K562 (cell line): ENCODE data around the gene MYPN. TPM values are rescaled to one million over a fixed set of nuclear protein-coding genes. Genes with fewer than 3 reads are reported as not detected.

Source experiments
- CBX5 ChIP-seq: IDR thresholded peaks from 2 replicates; pipeline ENCODE4 v1.6.1; 2014; ENCODE audit warnings: low read depth, borderline replicate concordance
- ELF4 ChIP-seq: fragments of 450-650 bp; formaldehyde crosslinking; IDR thresholded peaks from 2 replicates; pipeline ENCODE4 v1.4.0; 2022; ENCODE audit warnings: missing genetic modification characterization
- FOXJ2 ChIP-seq: fragments of 200-800 bp; sonication (Bioruptor generic); IDR thresholded peaks from 2 replicates; pipeline ENCODE4 v1.6.1; 2016; ENCODE audit warnings: missing genetic modification characterization, missing compliant biosample characterization
- KDM5B ChIP-seq: fragments of 200-600 bp; sonication (generic); IDR thresholded peaks from 2 replicates; pipeline ENCODE4 v1.6.1; 2012; ENCODE audit warnings: low read depth, mild to moderate bottlenecking, moderate library complexity, low read length, control low read depth, inconsistent platforms; ENCODE audit not compliant: insufficient replicate concordance
- NFRKB ChIP-seq: fragments of 450-650 bp; IDR thresholded peaks from 2 replicates; pipeline ENCODE4 v1.6.1; 2016; ENCODE audit warnings: low read depth
- PURB ChIP-seq: sonication (generic); formaldehyde crosslinking; IDR thresholded peaks from 2 replicates; pipeline ENCODE4 v1.9.0; 2021; ENCODE audit warnings: low read depth, mild to moderate bottlenecking, missing genetic modification reagents
- RBM22 ChIP-seq: fragments of 200-400 bp; formaldehyde crosslinking; IDR thresholded peaks from 2 replicates; pipeline ENCODE4 v1.6.1; 2018; ENCODE audit warnings: low read length, low read depth; ENCODE audit not compliant: poor library complexity, severe bottlenecking
- RBM39 ChIP-seq: fragments of 200-400 bp; formaldehyde crosslinking; optimal IDR thresholded peaks from 2 replicates; pipeline ENCODE3; 2018; ENCODE audit warnings: low read depth, low read length
- TARDBP ChIP-seq: fragments of 450-650 bp; IDR thresholded peaks from 2 replicates; pipeline ENCODE4 v1.6.1; 2016
- ZBTB7A ChIP-seq: IDR thresholded peaks from 2 replicates; pipeline ENCODE4 v1.6.1; 2011; ENCODE audit warnings: low read depth, mild to moderate bottlenecking, low read length, moderate library complexity, borderline replicate concordance; ENCODE audit not compliant: control insufficient read depth
- ZFPM2 ChIP-seq: fragments of 250-450 bp; sonication (Bioruptor Pico); IDR thresholded peaks from 2 replicates; pipeline ENCODE4 v1.5.1; 2022; ENCODE audit warnings: mild to moderate bottlenecking
- ZNF551 ChIP-seq: fragments of 250-450 bp; sonication (Bioruptor Pico); IDR thresholded peaks from 2 replicates; pipeline ENCODE4 v1.5.0; 2021; ENCODE audit warnings: mild to moderate bottlenecking, moderate library complexity
- ZNF696 ChIP-seq: fragments of 250-450 bp; sonication (Bioruptor Pico); conservative IDR thresholded peaks from 2 replicates; pipeline ENCODE4 v1.4.0; 2020; ENCODE audit warnings: mild to moderate bottlenecking, moderate library complexity
- ZNF717 ChIP-seq: fragments of 250-450 bp; sonication (Bioruptor Pico); IDR thresholded peaks from 2 replicates; pipeline ENCODE4 v1.5.0; 2021
- polyA plus RNA-seq, 8 experiments: library from polyadenylated mRNA; depleted of rRNA in 4 of 8; stranded (reverse) in 5 of 8; unstranded in 3 of 8; fragments of >200 nt; fragmentation: Nextera tagmentation in 2 of 8; fragmentation: Illumina TruSeq in 1 of 8; extraction: Ambion mirVana in 2 of 8; extraction: Trizol in 1 of 8; gene quantifications; 2 replicates each; pipeline versions ENCODE4 v1.2.1 to v1.2.3, GENCODE V29; 2011 to 2014; ENCODE audit warnings: inconsistent platforms in 1 of 8, missing spikeins in 1 of 8
- total RNA-seq, 7 experiments: library from RNA; depleted of rRNA in 6 of 7; stranded (reverse); fragments of >200 nt in 6 of 7; fragmentation: Illumina TruSeq in 2 of 7; extraction: Trizol in 2 of 7; gene quantifications; 2 replicates each; pipeline versions ENCODE4 v1.2.1 to v1.2.3, GENCODE V29; 2011 to 2021; ENCODE audit warnings: low replicate concordance in 1 of 7
- TF ChIP-seq, protein P1 (sequence below): fragments of 200-800 bp; sonication (Bioruptor generic); IDR thresholded peaks from 2 replicates; pipeline ENCODE4 v1.6.1; 2017; ENCODE audit warnings: missing genetic modification characterization, missing compliant biosample characterization
- TF ChIP-seq, protein P2 (sequence below), 2 experiments: fragments of 450-650 bp; IDR thresholded peaks; 2 replicates each; pipeline ENCODE4 v1.6.1; 2016; ENCODE audit warnings: mild to moderate bottlenecking in 2 of 2, borderline replicate concordance in 1 of 2, low read depth in 1 of 2, moderate library complexity in 1 of 2
- TF ChIP-seq, protein P3 (sequence below): fragments of 450-650 bp; IDR thresholded peaks from one replicate; pipeline ENCODE4 v1.6.1; 2018; ENCODE audit warnings: mild to moderate bottlenecking, moderate library complexity; ENCODE audit not compliant: partially characterized antibody

MYPN gene
- total and polyA plus RNA-seq, 9 of the 15 experiments (the other 6 are each of a cell fraction or from before 2014, with no cell fraction given), result not detected

DNA sequence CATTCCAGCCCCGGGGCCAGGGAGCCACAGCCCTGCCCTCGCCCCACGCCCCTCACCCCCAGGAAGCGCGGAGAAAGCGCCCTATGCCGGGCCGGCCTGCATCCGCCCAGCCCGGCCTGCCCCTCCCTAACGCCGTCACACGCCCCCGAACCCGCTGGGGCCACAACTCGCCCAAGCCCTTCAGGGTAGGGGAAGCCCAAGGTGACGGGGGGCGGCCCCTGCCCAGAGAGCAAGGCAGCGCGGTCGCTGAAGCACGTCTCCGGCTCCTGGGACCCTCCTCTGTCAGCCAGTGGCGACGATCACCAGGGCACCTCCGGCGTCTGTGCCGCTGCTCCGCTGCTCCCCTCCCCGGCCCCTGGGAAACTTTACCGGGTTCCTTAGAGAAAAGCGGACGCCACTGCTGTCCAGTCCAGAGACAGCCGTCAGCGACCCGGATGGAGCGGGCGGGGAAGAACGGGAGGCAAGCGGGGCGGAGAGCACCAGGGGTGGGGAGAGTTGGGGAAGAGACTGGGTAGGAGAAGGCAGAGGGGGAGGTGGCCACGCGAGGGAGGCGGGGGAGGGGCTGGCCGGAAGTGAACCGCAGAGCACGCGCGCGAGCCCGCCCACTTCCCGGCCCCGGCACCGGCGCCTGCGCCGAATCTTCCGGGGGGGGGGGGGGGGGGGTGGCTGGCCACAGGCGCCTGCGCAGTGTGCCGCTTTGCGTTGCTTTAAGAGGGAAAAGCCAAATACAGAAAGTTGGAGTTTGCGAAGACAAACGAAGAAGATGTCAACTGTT, 34.3 kb upstream of the MYPN start, which contains the start of gene HERC4 (continued):
- TF ChIP-seq KDM5B, result peak; percentile 76
- TF ChIP-seq FOXJ2 (tag), result no peak
- TF ChIP-seq CBX5, result 0 out of 2 replicates have a peak, but pooled peaks have one; percentile 4
- TF ChIP-seq, protein P1, sequence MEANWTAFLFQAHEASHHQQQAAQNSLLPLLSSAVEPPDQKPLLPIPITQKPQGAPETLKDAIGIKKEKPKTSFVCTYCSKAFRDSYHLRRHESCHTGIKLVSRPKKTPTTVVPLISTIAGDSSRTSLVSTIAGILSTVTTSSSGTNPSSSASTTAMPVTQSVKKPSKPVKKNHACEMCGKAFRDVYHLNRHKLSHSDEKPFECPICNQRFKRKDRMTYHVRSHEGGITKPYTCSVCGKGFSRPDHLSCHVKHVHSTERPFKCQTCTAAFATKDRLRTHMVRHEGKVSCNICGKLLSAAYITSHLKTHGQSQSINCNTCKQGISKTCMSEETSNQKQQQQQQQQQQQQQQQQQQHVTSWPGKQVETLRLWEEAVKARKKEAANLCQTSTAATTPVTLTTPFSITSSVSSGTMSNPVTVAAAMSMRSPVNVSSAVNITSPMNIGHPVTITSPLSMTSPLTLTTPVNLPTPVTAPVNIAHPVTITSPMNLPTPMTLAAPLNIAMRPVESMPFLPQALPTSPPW (CRISPR knock-in tag), result peak; percentile 99
- TF ChIP-seq ZNF551 (CRISPR knock-in tag), result no peak
- no peak for TF ChIP-seq ZNF696 (CRISPR knock-in tag)
- TF ChIP-seq RBM39, result no peak
- TF ChIP-seq, protein P2, sequence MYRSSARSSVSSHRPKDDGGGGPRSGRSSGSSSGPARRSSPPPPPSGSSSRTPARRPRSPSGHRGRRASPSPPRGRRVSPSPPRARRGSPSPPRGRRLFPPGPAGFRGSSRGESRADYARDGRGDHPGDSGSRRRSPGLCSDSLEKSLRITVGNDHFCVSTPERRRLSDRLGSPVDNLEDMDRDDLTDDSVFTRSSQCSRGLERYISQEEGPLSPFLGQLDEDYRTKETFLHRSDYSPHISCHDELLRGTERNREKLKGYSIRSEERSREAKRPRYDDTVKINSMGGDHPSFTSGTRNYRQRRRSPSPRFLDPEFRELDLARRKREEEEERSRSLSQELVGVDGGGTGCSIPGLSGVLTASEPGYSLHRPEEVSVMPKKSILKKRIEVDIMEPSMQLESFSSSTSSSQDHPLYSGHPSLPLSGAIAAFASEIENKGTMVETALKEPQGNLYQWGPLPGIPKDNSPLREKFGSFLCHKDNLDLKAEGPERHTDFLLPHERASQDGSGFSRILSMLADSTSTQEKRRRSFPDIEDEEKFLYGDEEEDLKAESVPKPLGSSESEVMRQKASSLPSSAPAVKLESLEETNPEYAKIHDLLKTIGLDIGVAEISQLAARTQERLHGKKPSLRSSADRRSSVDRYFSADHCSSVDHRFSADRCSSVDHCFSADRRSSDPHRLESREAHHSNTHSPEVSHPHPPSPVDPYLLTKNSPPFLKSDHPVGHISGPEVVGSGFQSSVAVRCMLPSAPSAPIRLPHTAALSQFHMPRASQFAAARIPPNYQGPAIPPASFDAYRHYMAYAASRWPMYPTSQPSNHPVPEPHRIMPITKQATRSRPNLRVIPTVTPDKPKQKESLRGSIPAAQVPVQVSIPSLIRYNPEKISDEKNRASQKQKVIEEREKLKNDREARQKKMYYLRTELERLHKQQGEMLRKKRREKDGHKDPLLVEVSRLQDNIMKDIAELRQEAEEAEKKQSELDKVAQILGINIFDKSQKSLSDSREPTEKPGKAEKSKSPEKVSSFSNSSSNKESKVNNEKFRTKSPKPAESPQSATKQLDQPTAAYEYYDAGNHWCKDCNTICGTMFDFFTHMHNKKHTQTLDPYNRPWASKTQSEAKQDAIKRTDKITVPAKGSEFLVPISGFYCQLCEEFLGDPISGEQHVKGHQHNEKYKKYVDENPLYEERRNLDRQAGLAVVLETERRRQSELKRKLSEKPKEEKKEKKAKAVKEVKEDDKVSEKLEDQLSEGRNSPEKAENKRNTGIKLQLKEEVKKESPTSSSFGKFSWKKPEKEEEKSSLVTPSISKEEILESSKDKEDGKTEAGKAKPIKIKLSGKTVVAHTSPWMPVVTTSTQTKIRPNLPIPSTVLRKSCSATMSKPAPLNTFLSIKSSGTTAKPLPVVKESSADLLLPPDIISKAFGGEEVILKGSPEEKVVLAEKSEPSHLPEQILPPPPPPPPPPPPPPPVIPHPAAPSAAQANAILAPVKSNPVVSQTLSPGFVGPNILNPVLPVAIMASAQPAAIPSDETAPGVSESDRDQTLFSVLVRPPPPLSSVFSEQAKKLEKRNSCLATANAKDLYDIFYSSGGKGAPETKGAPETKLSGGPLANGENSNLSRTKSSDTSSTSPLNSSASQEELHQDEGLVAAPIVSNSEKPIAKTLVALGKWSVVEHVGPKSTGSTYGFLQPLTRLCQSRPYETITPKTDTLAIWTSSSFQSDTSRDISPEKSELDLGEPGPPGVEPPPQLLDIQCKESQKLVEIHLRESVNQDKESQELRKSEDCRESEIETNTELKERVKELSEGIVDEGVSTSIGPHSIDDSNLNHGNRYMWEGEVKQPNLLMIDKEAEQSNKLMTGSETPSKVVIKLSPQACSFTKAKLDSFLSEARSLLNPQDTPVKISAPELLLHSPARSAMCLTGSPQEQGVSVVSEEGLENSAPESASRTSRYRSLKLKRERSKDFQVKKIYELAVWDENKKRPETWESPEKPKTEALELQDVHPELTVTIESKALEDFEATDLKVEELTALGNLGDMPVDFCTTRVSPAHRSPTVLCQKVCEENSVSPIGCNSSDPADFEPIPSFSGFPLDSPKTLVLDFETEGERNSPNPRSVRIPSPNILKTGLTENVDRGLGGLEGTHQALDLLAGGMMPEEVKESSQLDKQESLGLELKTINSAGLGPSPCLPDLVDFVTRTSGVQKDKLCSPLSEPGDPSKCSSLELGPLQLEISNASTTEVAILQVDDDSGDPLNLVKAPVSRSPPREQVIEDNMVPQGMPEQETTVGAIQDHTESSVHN (IDR thresholded peaks at IDR 0.05; ENCODE audit: borderline replicate concordance in 1 of 2, low read depth in 1 of 2), result no peak
- peak; percentile 68 for TF ChIP-seq RBM22
- TF ChIP-seq TARDBP, result no peak
- no peak for TF ChIP-seq PURB (CRISPR knock-in tag)
- TF ChIP-seq ZNF717, result no peak
- TF ChIP-seq ZBTB7A, result peak; percentile 86
- TF ChIP-seq, protein P3, sequence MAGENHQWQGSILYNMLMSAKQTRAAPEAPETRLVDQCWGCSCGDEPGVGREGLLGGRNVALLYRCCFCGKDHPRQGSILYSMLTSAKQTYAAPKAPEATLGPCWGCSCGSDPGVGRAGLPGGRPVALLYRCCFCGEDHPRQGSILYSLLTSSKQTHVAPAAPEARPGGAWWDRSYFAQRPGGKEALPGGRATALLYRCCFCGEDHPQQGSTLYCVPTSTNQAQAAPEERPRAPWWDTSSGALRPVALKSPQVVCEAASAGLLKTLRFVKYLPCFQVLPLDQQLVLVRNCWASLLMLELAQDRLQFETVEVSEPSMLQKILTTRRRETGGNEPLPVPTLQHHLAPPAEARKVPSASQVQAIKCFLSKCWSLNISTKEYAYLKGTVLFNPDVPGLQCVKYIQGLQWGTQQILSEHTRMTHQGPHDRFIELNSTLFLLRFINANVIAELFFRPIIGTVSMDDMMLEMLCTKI, result no peak
- no peak for TF ChIP-seq ELF4
- TF ChIP-seq NFRKB, result 0 out of 2 replicates have a peak, but pooled peaks have one; percentile 15
- no peak for TF ChIP-seq ZFPM2 (CRISPR knock-in tag)
